ENCODE measurements around the gene ZNF507. TPM values are rescaled to one million over a fixed set of nuclear protein-coding genes. Genes with fewer than 3 reads are reported as not detected.

Gene ZNF507
- total and polyA plus RNA-seq, 2 experiments from 2014 or later: 4.7 to 11.8 TPM

DNA sequence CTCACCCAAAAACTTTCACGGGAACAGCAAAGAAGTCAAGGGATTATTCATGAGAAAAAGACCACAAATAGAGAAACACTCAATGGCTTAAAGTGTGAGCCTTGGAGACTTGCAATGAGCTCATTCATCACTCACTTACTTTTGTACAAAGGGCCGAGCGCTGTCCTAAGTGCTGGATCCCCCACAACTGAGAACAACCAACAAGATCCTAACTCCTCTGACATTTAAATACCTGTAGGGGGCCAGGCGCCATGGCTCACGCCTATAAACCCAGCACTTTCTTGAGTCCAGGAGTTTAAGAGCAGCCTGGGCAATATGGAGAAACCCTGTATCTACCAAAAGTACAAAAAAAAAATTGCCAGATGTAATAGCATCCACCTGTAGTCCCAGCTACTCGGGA, 29.4 kb upstream of the ZNF507 start:
- Histone ChIP-seq H3K4me3 (no peak overlapping the region), H2AFZ (no peak overlapping the region), H3K4me2 (no peak overlapping the region), H3K79me2 (no peaks in the 10 kb centered on the region), H3K36me3 (replicated peaks; ENCODE audit: insufficient read depth, low read depth) (no peaks in the 10 kb centered on the region), H3K9me3 (ENCODE audit: low read depth) (no peaks in the 10 kb centered on the region), H3K4me1 (ENCODE audit: insufficient read depth) (no peaks in the 10 kb centered on the region), H4K20me1 (ENCODE audit: insufficient read depth, poor library complexity, severe bottlenecking) (no peaks in the 10 kb centered on the region), H3K27me3 (no peaks in the 10 kb centered on the region), H3K27ac (no peak overlapping the region), H3K9me2 (replicated peaks; ENCODE audit: insufficient read depth) (no peaks in the 10 kb centered on the region)
- 54% methylated on average over 6 of the region's 6 CpGs for WGBS (ENCODE audit: low lambda C conversion rate, missing lambda C conversion rate)
- no peak for DNase-seq (ENCODE audit: low spot score)
- TF ChIP-seq EZH2 (IDR thresholded peaks at IDR 0.05; ENCODE audit: borderline replicate concordance) (no peak), EZH2phosphoT487 (IDR thresholded peaks at IDR 0.05; ENCODE audit: low read depth, severe bottlenecking, unreplicated experiment) (no peak)
- TF ChIP-seq, protein P1, sequence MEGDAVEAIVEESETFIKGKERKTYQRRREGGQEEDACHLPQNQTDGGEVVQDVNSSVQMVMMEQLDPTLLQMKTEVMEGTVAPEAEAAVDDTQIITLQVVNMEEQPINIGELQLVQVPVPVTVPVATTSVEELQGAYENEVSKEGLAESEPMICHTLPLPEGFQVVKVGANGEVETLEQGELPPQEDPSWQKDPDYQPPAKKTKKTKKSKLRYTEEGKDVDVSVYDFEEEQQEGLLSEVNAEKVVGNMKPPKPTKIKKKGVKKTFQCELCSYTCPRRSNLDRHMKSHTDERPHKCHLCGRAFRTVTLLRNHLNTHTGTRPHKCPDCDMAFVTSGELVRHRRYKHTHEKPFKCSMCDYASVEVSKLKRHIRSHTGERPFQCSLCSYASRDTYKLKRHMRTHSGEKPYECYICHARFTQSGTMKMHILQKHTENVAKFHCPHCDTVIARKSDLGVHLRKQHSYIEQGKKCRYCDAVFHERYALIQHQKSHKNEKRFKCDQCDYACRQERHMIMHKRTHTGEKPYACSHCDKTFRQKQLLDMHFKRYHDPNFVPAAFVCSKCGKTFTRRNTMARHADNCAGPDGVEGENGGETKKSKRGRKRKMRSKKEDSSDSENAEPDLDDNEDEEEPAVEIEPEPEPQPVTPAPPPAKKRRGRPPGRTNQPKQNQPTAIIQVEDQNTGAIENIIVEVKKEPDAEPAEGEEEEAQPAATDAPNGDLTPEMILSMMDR (IDR thresholded peaks at IDR 0.05; ENCODE audit: poor library complexity): no peak

DNA sequence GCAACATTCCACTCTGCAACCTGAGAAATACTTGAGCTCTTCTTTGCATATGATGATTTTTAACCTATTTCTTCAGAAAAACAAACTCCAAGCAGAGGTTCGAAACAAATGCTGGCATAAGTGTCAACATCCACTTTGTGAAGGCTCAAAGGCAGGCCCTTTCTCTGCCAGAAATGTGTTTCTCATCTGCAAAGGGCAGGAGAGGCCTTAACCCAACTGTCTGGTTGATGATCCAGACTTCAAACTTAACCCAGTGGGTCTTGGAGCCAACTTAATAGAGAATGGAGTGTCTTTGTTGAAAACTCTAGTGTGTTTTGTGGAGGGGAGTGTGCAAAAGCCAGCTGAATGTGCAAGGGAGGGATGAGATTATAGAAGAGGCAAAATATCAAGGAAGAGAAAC, 28.3 kb upstream of the ZNF507 start:
- DNase-seq (ENCODE audit: low spot score): no peak
- Histone ChIP-seq H2AFZ (no peak overlapping the region), H3K9me3 (ENCODE audit: low read depth) (no peaks in the 10 kb centered on the region), H3K4me1 (ENCODE audit: insufficient read depth) (no peaks in the 10 kb centered on the region), H3K36me3 (replicated peaks; ENCODE audit: insufficient read depth, low read depth) (no peaks in the 10 kb centered on the region), H3K4me3 (no peak overlapping the region), H4K20me1 (ENCODE audit: insufficient read depth, poor library complexity, severe bottlenecking) (no peaks in the 10 kb centered on the region), H3K79me2 (no peaks in the 10 kb centered on the region), H3K4me2 (no peak overlapping the region), H3K27me3 (no peaks in the 10 kb centered on the region), H3K27ac (no peak overlapping the region), H3K9me2 (replicated peaks; ENCODE audit: insufficient read depth) (no peaks in the 10 kb centered on the region)
- 74% methylated on average over 1 of the region's 1 CpG for WGBS (ENCODE audit: low lambda C conversion rate, missing lambda C conversion rate)
- TF ChIP-seq, protein P1 (IDR thresholded peaks at IDR 0.05; ENCODE audit: poor library complexity): no peak
- TF ChIP-seq EZH2 (IDR thresholded peaks at IDR 0.05; ENCODE audit: borderline replicate concordance) (no peak), EZH2phosphoT487 (IDR thresholded peaks at IDR 0.05; ENCODE audit: low read depth, severe bottlenecking, unreplicated experiment) (no peak)

DNA sequence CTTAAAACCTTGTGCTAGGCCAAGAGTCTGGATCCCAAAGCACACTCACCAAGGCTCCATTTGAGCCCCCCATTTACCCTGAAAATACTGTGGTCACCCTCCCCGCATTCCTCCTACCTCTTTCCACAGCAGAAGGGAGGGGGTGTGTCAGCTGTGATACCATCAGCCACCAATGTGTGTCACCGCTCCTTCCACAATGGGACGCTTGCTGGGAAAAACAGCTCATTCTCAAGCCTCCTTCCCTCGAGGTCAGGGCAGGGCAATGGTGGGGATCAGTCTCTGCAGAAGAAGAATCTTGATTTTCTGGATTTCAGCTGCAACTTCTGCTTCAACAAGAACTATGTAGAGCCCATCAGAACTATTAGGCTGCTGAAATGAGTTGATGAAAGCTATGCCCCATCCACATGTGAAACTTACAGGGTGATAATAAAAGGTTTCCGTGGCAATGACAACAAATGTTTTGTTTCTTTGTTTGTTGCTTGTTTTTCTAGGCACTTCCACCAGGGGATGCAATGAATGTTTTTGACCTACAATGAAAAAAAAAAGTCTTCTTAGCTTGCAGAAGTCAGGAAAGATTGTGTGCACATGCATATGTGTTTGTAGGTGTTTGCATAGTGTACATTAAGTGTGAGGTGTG, 26.4 kb upstream of the ZNF507 start:
- 37% methylated on average over 5 of the region's 5 CpGs for WGBS (ENCODE audit: low lambda C conversion rate, missing lambda C conversion rate)
- H3K36me3 ChIP-seq (replicated peaks; ENCODE audit: insufficient read depth, low read depth): no peaks in the 10 kb centered on the region
- no peaks in the 10 kb centered on the region for H3K27me3 ChIP-seq
- H3K9me2 ChIP-seq (replicated peaks; ENCODE audit: insufficient read depth): no peaks in the 10 kb centered on the region
- TF ChIP-seq, protein P1 (IDR thresholded peaks at IDR 0.05; ENCODE audit: poor library complexity): peak; percentile 24
- TF ChIP-seq EZH2phosphoT487 (IDR thresholded peaks at IDR 0.05; ENCODE audit: low read depth, severe bottlenecking, unreplicated experiment): no peak
- no peaks in the 10 kb centered on the region for H3K9me3 ChIP-seq (ENCODE audit: low read depth)
- no peak overlapping the region for H2AFZ ChIP-seq
- DNase-seq (ENCODE audit: low spot score): peak; percentile 39
- no peaks in the 10 kb centered on the region for H3K4me1 ChIP-seq (ENCODE audit: insufficient read depth)
- no peak overlapping the region for H3K4me2 ChIP-seq
- no peaks in the 10 kb centered on the region for H4K20me1 ChIP-seq (ENCODE audit: insufficient read depth, poor library complexity, severe bottlenecking)
- no peak overlapping the region for H3K27ac ChIP-seq
- H3K79me2 ChIP-seq: no peaks in the 10 kb centered on the region
- H3K4me3 ChIP-seq: no peak overlapping the region
